ENCODE data around the gene ENOSF1.

GRCh38 chr18:682833-683232 lies 29.6 kb downstream of the ENOSF1 start:
- TF ChIP-seq CTCF (IDR thresholded peaks at IDR 0.05) (no peak), CEBPB (IDR thresholded peaks at IDR 0.05) (no peak), POLR2A (IDR thresholded peaks at IDR 0.05; ENCODE audit: low read length) (no peak), USF2 (IDR thresholded peaks at IDR 0.05) (no peak), ZSCAN20 (CRISPR knock-in tag; IDR thresholded peaks at IDR 0.05) (no peak), PHF8 (IDR thresholded peaks at IDR 0.05; ENCODE audit: borderline replicate concordance, low read depth) (no peak), NPAS2 (CRISPR knock-in tag; IDR thresholded peaks at IDR 0.05; ENCODE audit: borderline replicate concordance) (no peak), RFX5 (IDR thresholded peaks at IDR 0.05) (no peak), ATOH8 (CRISPR knock-in tag; IDR thresholded peaks at IDR 0.05; ENCODE audit: low read depth) (no peak), RAD21 (conservative IDR thresholded peaks at IDR 0.05 in 1 of 2, IDR thresholded peaks at IDR 0.05 in 1 of 2) (no peak), ZFP36 (IDR thresholded peaks at IDR 0.05; ENCODE audit: borderline replicate concordance, partially characterized antibody) (no peak)

Measured in A549 (cell line).